OCI-LY7 (cell line): Measurements from ENCODE around the gene GDF2.

ENCODE experiments used
- EZH2phosphoT487 ChIP-seq: fragments of 200-600 bp; sonication (generic); IDR thresholded peaks from 2 replicates; pipeline ENCODE4 v1.6.1; 2018; ENCODE audit warnings: low read depth, borderline replicate concordance, mild to moderate bottlenecking, mixed run types, antibody characterized with exemption, low read length, moderate library complexity, mixed read lengths
- TF ChIP-seq, protein P1 (sequence below): fragments of 200-600 bp; sonication (generic); conservative IDR thresholded peaks from 2 replicates; pipeline ENCODE4 v1.5.1; 2014; ENCODE audit warnings: mild to moderate bottlenecking, antibody characterized with exemption, low read length, moderate library complexity, mixed read lengths

DNA sequence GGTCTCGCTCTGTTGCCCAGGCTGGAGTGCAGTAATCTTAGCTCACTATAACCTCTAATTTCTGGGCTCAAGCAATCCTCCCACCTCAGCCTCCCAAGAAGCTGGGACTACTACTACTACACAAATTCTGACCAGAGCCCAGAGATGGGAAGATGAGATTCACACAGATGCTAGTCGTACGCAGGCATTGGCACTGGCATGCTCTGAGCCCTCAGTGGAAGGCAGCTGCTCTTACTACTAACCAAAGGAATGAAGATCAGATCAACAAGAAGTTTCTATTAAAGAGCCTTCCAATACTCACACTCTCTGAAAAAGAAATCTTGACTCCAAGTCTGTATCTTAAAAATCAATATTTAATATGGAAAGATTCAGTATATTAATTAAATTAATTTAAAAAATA is 10.7 kb downstream of the GDF2 start:
- TF ChIP-seq, protein P1, sequence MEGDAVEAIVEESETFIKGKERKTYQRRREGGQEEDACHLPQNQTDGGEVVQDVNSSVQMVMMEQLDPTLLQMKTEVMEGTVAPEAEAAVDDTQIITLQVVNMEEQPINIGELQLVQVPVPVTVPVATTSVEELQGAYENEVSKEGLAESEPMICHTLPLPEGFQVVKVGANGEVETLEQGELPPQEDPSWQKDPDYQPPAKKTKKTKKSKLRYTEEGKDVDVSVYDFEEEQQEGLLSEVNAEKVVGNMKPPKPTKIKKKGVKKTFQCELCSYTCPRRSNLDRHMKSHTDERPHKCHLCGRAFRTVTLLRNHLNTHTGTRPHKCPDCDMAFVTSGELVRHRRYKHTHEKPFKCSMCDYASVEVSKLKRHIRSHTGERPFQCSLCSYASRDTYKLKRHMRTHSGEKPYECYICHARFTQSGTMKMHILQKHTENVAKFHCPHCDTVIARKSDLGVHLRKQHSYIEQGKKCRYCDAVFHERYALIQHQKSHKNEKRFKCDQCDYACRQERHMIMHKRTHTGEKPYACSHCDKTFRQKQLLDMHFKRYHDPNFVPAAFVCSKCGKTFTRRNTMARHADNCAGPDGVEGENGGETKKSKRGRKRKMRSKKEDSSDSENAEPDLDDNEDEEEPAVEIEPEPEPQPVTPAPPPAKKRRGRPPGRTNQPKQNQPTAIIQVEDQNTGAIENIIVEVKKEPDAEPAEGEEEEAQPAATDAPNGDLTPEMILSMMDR, result no peak
- no peak for TF ChIP-seq EZH2phosphoT487
